Adrenal gland (tissue), 12 donors: ENCODE data around the gene ZNF804A. TPM values are rescaled to one million over a fixed set of nuclear protein-coding genes. Genes with fewer than 3 reads are reported as not detected.

Experiments
- DNase-seq, 7 donors: peaks; one replicate each; pipeline ENCODE4 v3.0.0-alpha.2; 2019 to 2020
- H3K27ac ChIP-seq, 5 donors: fragments of 200-600 bp; sonication (generic) in 4 of 5; 1 replicate in 3 of 5; 2 replicates in 2 of 5; pipeline versions ENCODE4 v1.5.1 to v1.8.0; 2016 to 2020; ENCODE audit warnings: mild to moderate bottlenecking in 1 of 5
- H3K27me3 ChIP-seq: fragments of 200-600 bp; 2 replicates; pipeline ENCODE4 v1.8.0; 2021
- H3K36me3 ChIP-seq, 2 donors: fragments of 200-600 bp; replicated peaks in 1 of 2; 1 replicate in 1 of 2; 2 replicates in 1 of 2; pipeline versions ENCODE4 v1.5.1 to v1.8.0; 2018 to 2022
- H3K4me1 ChIP-seq, 2 donors: fragments of 200-600 bp; replicated peaks in 1 of 2; 1 replicate in 1 of 2; 2 replicates in 1 of 2; pipeline versions ENCODE4 v1.5.1 to v1.8.0; 2018 to 2021
- H3K4me3 ChIP-seq, 4 donors: fragments of 200-600 bp; sonication (generic) in 3 of 4; one replicate each; pipeline ENCODE4 v1.5.1; 2016 to 2018
- H3K9me3 ChIP-seq, 3 donors: fragments of 200-600 bp; sonication (generic) in 1 of 3; replicated peaks in 1 of 3; 1 replicate in 2 of 3; 2 replicates in 1 of 3; pipeline versions ENCODE4 v1.5.1 to v1.8.0; 2016 to 2021
- POLR2A ChIP-seq, 2 donors: fragments of 450-650 bp; IDR thresholded peaks; one replicate each; pipeline ENCODE4 v1.6.1; 2017; ENCODE audit warnings: antibody characterized with exemption in 2 of 2, mild to moderate bottlenecking in 2 of 2, moderate library complexity in 1 of 2
- WGBS, 4 donors: extraction: QIAGEN DNeasy Blood & Tissue Kit in 2 of 4; methylation state at CpG; one replicate each; pipeline versions ENCODE4 v1.1.5 to v1.1.7; 2013 to 2017; 5-methylcytosine and 5-hydroxymethylcytosine counted together
- intact Hi-C, 2 donors: fragments of 100-400 bp; cut with DNase I; formaldehyde crosslinking; loops; one replicate each; pipeline versions ENCODE4 v1.14.1 to v1.15.0; 2022 to 2023
- polyA plus RNA-seq, 3 donors: library from polyadenylated mRNA; stranded (reverse); fragments of 200-250 nt in 2 of 3; fragments of 350-450 nt in 1 of 3; fragmentation: Illumina TruSeq in 1 of 3; extraction: RNeasy Lipid Tissue Mini Kit (QIAGEN cat#74804) in 1 of 3; gene quantifications; one replicate each; pipeline ENCODE4 v1.2.3, GENCODE V29; 2013 to 2014
- total RNA-seq, 9 donors: library from RNA; depleted of rRNA in 4 of 9; stranded (reverse); fragments of >200 nt in 4 of 9; fragments of 120-200 nt in 1 of 9; fragmentation: NEBNext Ultra II Directional in 1 of 9; extraction: Animal tissue kit (Norgen Biotek cat#: 25700) in 1 of 9; gene quantifications; one replicate each; pipeline versions ENCODE4 v1.1.0 to v1.2.4, GENCODE V29; 2013 to 2023
- TF ChIP-seq, protein P1 (sequence below), 6 experiments: fragments of 450-650 bp in 4 of 6; fragments of 200-600 bp in 2 of 6; sonication (generic) in 1 of 6; IDR thresholded peaks; 1 replicate in 5 of 6; 2 replicates in 1 of 6; pipeline versions ENCODE4 v1.5.1 to v1.8.0; 2016 to 2021; ENCODE audit warnings: antibody characterized with exemption in 6 of 6, mild to moderate bottlenecking in 2 of 6, moderate library complexity in 1 of 6
- donor health status: healthy with polysubstance abuse.
- donor health status: Bipolar disorder and iron deficiency.
- donor health status: DM: yes; HTN: yes; CAD: no.
- donor health status: DM: no; HTN: no; CAD: no.
- donor health status: DM: no; HTN: no; CAD: no.
- donor health status: DM: yes; HTN: yes; CAD: no.

Gene ZNF804A
- total and polyA plus RNA-seq, 12 donors = 0.07 to 0.89 (median 0.14) TPM; not detected in 1

DNA sequence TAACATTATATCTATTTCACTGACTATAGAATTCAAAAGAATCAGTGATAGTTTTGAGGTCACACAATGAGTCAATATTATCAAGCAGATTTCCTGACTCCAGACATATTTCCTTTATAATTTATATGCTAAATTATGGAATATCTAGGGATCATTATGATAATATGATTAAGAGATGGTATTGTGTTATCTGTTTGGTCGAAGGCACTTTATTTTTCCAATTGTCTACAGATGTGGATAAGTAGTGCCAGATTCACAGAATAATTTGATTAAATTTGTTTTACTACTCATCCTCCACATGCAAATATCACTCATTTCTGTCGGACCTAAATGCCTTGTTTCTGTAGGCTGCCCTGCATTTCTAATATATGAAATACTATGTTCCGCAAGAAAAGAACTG lies 4.4 kb downstream of the ZNF804A start:
- intact Hi-C loops = no loop called here
- Histone ChIP-seq H3K9me3 (no peaks in the 10 kb centered on the region), H3K36me3 (no peaks in the 10 kb centered on the region), H3K27ac (no peak overlapping the region), H3K27me3 (peaks cover 23% of the 10 kb centered on the region), H3K4me3 (no peak overlapping the region), H3K4me1 (peaks cover 2 to 8% of the 10 kb centered on the region in 2 donors)
- TF ChIP-seq, protein P1, sequence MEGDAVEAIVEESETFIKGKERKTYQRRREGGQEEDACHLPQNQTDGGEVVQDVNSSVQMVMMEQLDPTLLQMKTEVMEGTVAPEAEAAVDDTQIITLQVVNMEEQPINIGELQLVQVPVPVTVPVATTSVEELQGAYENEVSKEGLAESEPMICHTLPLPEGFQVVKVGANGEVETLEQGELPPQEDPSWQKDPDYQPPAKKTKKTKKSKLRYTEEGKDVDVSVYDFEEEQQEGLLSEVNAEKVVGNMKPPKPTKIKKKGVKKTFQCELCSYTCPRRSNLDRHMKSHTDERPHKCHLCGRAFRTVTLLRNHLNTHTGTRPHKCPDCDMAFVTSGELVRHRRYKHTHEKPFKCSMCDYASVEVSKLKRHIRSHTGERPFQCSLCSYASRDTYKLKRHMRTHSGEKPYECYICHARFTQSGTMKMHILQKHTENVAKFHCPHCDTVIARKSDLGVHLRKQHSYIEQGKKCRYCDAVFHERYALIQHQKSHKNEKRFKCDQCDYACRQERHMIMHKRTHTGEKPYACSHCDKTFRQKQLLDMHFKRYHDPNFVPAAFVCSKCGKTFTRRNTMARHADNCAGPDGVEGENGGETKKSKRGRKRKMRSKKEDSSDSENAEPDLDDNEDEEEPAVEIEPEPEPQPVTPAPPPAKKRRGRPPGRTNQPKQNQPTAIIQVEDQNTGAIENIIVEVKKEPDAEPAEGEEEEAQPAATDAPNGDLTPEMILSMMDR (IDR thresholded peaks at IDR 0.05) = no peak
- TF ChIP-seq POLR2A (IDR thresholded peaks at IDR 0.05) = no peak
- DNase-seq = no peak
- 59 to 93% (median 83%) methylated on average over 3 of the region's 3 CpGs for WGBS, 4 donors

DNA sequence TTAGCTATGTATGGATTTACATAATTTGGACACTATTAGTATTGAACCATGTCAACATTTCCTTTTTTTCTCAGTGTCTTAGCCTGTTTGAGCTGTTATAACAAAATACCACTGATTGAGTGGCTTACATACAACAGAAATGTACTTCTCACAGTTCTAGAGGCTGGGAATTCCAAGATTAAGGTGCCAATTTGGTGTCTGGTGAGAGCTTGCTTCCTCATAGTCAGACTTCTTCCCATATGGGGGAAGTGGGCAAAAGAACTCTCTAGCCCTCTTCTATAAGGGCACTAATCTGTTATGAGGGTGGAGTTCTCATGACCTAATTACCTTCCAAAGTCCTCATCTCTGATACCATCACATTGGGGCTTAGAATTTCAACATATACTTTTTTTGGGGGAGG lies 12.6 kb downstream of the ZNF804A start:
- intact Hi-C loops = no loop called here
- H3K9me3 ChIP-seq = no peaks in the 10 kb centered on the region
- no peak overlapping the region for H3K4me3 ChIP-seq
- DNase-seq = no peak
- H3K4me1 ChIP-seq = no peaks in the 10 kb centered on the region
- H3K27me3 ChIP-seq = no peaks in the 10 kb centered on the region
- TF ChIP-seq POLR2A (IDR thresholded peaks at IDR 0.05) = no peak
- TF ChIP-seq, protein P1 (IDR thresholded peaks at IDR 0.05) = no peak
- no peaks in the 10 kb centered on the region for H3K36me3 ChIP-seq
- H3K27ac ChIP-seq = no peak overlapping the region

DNA sequence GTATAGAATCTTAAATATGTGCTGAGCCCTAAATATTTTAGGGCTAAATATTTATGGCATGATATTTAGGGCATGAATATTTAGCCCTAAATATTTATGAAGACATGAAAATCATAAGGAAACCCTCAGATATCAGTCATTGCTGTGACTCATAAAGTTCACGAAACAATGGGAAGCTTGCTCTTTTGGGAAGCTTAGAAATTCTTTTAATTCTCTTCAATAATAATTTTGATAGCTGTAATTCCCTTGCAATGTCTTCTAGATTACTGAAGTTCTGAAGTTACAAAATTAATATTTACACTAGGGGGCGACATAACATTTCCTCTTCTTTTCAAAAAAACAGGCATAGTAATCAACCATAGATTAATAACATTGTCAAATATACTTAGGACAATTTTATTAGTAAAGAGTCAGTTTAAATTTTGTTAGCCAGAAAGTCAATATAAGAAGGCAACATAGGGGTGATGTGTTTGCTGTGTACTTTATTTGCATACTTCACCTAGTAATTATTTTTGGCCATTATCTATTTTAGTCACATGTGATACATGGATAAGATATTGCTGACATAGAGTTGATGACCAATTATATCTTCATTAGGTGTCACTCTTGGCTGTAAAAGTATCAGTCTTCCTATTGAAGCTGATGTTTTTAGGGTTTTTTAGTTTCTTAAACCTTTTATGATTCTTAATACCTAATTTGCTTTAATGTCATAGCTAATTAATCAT lies 13.2 kb downstream of the ZNF804A start:
- H3K4me3 ChIP-seq = no peak overlapping the region
- no peak overlapping the region for H3K27ac ChIP-seq
- no peak for DNase-seq
- H3K36me3 ChIP-seq = no peaks in the 10 kb centered on the region
- H3K4me1 ChIP-seq = no peaks in the 10 kb centered on the region
- WGBS, 4 donors = 21 to 33% (median 24%) methylated on average over 2 of the region's 2 CpGs
- H3K9me3 ChIP-seq = no peaks in the 10 kb centered on the region
- intact Hi-C loops = no loop called here
- H3K27me3 ChIP-seq = no peaks in the 10 kb centered on the region
- TF ChIP-seq, protein P1 (IDR thresholded peaks at IDR 0.05) = peak in 5 of 6 experiments; percentile 16 to 59 (median 44)
- no peak for TF ChIP-seq POLR2A (IDR thresholded peaks at IDR 0.05)

DNA sequence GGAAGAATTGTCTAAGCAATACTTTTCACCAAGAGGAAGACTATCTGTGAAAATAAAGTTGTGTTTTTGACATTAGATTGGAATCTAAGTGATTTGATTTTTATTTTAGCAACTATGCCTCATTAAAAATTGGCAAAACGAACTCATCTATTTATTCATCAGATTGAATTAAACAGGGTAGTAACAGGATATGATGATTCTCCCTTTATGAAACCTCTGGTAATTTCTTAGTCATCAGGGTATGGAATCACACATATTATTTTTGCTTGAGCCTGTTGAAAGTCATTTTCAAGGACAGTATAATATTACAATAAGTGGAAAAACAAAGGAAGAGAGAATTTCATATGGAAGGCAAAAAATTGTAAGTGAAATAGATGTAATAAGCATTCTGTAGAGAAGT lies 22.0 kb downstream of the ZNF804A start:
- Histone ChIP-seq H3K36me3 (no peaks in the 10 kb centered on the region), H3K9me3 (no peaks in the 10 kb centered on the region), H3K27ac (no peak overlapping the region), H3K4me1 (no peaks in the 10 kb centered on the region), H3K27me3 (no peaks in the 10 kb centered on the region), H3K4me3 (no peak overlapping the region)
- intact Hi-C loops = no loop called here
- DNase-seq = no peak
- TF ChIP-seq POLR2A (IDR thresholded peaks at IDR 0.05) = no peak
- TF ChIP-seq, protein P1 (IDR thresholded peaks at IDR 0.05) = no peak
- 32 to 42% (median 37%) methylated on average over 1 of the region's 1 CpG for WGBS, 4 donors
